GM10266 (cell line): Measurements from ENCODE around the gene PRR19.

ENCODE experiments used
- DNase-seq: peaks from one replicate; pipeline ENCODE4 v3.0.0; 2012; ENCODE audit errors: extremely low spot score
- TF ChIP-seq, protein P1 (sequence below): IDR thresholded peaks from 2 replicates; pipeline ENCODE4 v1.5.1; 2012; ENCODE audit warnings: mild to moderate bottlenecking, low read depth; ENCODE audit not compliant: control insufficient read depth, insufficient read depth; ENCODE audit errors: missing control alignments

Gene PRR19

DNA sequence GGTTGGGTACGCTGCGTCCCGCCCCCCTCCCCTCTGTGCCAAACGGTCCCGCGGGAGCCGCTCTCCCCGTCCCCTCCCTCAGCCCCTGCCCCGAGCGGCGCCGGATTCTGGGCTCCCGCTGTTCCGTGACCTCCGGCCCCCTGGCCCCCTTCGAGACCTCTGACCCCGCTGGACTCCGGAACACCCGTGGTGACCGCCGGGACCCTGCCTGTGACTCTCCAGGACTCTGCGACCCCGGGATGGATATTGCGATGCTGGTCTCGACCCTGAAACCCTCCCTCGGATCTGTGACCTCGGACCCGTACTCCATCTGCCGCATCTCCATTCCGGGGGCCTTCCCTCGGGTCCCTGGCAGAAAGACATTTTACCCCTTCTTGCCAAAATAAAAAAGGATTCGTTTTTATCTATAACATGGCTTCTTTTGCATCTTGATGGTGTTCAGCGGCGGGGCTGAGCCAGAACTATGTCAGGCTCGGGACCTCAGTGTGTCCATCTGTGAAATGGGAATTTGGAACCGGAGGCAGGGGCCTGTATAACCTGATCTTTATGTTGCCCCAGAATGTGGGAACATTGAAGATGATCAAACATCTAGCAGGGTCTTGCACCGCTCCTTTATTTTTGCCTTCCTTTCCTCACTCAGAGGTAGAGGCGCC is 22.8 kb downstream of the PRR19 start:
- TF ChIP-seq, protein P1, sequence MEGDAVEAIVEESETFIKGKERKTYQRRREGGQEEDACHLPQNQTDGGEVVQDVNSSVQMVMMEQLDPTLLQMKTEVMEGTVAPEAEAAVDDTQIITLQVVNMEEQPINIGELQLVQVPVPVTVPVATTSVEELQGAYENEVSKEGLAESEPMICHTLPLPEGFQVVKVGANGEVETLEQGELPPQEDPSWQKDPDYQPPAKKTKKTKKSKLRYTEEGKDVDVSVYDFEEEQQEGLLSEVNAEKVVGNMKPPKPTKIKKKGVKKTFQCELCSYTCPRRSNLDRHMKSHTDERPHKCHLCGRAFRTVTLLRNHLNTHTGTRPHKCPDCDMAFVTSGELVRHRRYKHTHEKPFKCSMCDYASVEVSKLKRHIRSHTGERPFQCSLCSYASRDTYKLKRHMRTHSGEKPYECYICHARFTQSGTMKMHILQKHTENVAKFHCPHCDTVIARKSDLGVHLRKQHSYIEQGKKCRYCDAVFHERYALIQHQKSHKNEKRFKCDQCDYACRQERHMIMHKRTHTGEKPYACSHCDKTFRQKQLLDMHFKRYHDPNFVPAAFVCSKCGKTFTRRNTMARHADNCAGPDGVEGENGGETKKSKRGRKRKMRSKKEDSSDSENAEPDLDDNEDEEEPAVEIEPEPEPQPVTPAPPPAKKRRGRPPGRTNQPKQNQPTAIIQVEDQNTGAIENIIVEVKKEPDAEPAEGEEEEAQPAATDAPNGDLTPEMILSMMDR, result no peak
- no peak for DNase-seq

DNA sequence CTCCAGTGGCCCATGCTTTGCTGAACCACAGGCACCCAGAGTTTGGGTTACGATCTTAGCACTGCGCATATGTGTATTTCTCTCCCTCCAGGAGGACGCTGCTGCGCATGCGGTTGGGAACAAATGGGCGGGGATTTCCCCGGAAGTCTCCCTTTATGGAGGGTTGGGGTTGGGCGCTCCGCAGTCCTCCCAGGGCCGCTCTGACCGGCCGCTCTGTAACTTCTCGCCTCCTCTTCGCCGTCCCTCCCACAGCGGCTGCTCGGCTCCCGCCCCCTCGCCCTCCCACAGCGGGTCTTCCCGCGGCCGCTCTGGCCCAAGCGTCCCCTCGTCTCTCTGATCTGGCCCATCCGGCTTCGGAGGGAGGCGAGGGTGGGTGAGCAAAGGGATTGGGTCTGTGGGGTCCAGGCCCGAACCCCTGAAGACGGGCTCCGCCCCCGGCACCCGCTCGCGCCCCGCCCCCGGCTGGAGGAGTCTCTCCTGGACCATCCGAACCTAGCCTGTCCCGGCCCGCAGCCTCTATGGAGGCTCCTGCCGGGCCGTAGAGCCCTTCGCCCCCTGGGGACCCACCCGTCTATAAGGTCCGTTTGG is 23.5 kb downstream of the PRR19 start, which contains the start of gene MEGF8:
Gene MEGF8 (plus strand): TSS at position 328 of the 588 bp plus-strand sequence. CDS start 609 bp downstream, outside the sequence.
- peak; percentile 99 for DNase-seq
- TF ChIP-seq, protein P1, result peak; percentile 86

DNA sequence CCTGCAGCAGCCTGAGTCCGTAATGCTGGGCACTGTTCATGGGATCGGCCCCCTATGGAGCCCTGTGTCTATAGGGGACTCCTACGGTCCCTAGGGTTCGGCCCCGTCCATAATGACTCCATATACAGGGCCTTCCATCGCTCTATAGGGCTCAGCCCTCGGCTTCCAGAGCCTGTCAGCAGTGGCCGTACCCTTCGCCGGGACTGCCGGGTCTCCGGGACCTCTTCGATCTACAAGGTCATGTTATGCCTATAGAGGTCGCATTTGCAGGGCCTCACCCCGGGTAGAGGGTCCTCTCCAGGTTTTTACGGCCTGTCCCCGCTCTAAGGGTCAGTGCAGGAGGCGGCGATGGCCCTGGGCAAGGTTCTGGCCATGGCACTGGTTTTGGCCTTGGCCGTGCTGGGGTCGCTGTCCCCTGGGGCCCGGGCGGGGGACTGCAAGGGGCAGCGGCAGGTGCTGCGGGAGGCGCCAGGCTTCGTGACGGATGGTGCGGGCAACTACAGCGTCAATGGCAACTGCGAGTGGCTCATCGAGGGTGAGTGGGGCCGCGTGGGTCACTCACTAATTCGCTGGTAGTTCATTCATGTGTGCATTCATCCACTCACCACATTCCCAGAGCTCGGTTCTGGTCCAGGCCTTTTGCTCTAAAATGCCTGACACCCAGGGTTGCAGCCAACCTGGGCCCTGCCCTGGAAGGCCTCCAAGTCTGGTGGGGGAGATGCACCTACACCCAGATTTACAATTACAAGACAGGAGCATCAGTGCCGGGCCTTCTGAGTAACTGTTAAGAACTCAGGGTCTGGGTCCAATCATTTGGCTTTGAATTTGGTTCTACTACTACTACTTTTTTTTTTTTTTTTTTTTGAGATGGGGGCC is 24.2 kb downstream of the PRR19 start:
- DNase-seq, result no peak
- TF ChIP-seq, protein P1, result peak; percentile 27

DNA sequence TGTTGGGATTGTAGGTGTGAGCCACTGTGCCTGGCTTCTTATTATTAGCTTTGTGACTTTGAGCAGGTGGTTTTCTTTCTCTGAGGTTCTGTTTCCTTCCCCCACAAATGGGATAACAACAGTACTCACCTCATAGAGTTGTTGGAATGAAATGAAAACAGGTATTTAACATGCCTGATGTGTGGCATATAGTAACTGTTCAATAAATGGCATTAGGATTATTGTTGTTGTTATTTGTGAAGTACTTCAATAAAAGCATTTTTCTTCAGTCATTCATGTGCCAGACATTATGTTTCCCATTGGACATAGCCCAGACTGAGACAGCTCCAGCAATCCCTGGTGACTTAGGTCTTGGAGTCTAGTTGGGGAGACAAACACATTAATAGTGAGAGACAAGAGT is 25.0 kb downstream of the PRR19 start:
- DNase-seq, result no peak
- TF ChIP-seq, protein P1, result no peak

DNA sequence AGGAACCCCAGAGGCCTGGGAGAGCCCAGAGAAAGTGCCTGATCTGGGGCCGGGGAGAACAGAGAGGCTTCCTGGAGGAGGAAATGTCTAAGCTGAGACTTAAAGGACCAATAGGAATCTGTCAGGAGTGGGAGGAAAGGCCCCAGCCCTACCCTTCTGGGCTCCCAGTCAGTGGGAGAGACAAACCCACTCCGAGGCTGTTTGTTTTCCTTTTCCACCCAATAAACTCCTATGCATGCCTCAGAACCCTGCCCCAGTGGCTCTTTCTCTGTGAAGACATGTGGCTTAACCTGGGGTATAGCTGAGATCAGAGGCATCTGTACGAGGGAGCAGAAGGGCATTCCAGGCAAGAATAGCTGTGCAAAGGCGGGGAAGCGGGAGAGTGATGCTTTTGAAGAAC is 25.4 kb downstream of the PRR19 start:
- no peak for DNase-seq

DNA sequence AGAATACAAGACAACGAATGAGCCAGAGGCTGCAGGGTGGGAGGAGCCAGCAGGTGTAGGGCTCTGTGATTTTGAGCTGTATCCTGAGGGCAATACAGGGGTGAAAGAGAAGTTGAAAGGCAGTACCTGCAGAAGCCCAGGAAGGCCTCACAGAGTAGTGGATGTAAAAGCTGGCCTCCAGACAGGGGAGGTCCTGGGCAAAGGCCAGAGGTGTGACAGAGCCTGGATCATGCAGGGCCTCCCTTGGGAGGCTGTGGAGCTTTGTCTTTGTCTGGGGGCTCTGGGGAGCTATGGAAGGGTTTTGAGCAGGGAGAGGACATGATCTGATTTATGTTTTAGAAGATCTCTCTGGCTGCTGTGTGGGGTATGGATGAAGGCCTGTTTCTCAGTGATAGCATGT is 26.2 kb downstream of the PRR19 start:
- TF ChIP-seq, protein P1, result no peak
- DNase-seq, result no peak

More for the DNA sequence above, 25.4 kb downstream of the PRR19 start:
- TF ChIP-seq, protein P1, result no peak
